ENCODE measurements around the gene UBE4A.

DNA sequence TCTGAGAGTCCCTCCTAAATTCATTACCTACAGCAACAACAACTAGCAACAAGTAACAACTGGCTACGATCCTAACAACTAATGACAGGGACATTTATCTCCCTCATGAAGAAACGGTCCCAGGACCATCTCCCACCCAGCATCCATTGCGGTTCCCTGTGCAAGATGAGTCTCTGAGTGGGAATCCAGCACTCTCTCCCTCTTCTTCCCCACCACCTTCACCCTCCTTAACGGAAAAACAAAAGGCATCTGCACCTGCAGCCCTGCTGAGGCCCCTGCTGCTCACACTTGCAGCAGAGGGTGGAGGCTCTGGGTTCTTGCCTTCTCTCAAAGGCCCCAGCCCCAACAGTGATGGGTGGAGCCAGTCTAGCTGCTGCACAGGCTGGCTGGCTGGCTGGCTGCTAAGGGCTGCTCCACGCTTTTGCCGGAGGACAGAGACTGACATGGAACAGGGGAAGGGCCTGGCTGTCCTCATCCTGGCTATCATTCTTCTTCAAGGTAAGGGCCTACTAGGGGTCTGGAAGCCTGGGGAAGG, 15.4 kb upstream of the UBE4A start, which contains the start of gene CD3G:
- TF ChIP-seq CTCF (conservative IDR thresholded peaks at IDR 0.05; ENCODE audit: low read depth, low read length), result no peak
- TF ChIP-seq EZH2 (IDR thresholded peaks at IDR 0.05; ENCODE audit: borderline replicate concordance, low read depth, low read length, poor library complexity, severe bottlenecking), result no peak

All from A673 (cell line).